ENCODE results near the gene CARD14.
A peak's percentile ranks its signal among the peaks of the same experiment; 100 is the strongest.
"Not testable (repeated sequence)": the region's sequence is repeated elsewhere in the genome, so short reads cannot be mapped to it uniquely, and the experiment has no call there.

The CARD14 gene

DNA sequence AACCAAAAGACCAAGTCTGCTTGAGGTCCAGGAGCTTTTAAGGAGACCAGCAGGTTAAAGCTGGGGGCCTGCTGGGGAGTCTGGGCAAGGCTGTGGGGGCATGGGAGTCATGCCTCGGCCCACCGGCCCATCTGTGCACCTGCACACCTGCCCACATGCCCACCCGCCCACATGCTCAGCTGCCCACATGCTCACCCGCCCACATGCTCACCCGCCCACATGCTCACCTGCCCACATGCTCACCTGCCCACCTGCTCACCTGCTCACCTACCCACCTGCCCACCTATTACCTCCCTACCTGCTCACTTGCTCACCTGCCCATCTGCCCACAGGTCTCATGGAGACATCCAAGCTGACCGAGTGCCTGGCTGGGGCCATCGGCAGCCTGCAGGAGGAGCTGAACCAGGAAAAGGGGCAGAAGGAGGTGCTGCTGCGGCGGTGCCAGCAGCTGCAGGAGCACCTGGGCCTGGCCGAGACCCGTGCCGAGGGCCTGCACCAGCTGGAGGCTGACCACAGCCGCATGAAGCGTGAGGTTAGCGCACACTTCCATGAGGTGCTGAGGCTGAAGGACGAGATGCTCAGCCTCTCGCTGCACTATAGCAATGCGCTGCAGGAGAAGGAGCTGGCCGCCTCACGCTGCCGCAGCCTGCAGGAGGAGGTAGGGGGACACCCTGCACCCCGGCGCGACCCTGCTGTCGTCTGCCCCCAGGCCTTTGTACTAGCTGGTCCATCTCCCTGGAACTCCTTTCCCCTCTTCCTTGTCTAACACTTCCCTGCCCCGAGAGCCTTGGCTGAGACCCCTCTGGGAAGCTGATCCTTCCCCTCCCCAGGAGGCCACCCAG is 14.0 kb downstream of the CARD14 start:
- DNase-seq (ENCODE audit: low read depth in 3 of 3), result no peak

DNA sequence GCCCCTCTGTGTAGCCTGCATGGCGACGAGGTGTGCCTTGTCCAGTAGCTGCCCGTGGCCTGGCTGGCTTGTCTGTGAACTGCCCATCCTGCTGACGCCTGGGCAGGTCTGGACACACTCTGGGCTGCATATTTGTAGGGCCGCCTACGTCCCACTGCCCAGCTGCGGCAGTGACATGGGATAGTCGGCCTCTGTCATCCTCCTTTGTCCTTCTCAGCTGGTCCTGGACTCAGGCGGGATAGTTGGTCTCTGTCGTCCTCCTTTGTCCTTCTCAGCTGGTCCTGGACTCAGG is 14.5 kb downstream of the CARD14 start:
- DNase-seq (ENCODE audit: low read depth in 3 of 3), result no peak

DNA sequence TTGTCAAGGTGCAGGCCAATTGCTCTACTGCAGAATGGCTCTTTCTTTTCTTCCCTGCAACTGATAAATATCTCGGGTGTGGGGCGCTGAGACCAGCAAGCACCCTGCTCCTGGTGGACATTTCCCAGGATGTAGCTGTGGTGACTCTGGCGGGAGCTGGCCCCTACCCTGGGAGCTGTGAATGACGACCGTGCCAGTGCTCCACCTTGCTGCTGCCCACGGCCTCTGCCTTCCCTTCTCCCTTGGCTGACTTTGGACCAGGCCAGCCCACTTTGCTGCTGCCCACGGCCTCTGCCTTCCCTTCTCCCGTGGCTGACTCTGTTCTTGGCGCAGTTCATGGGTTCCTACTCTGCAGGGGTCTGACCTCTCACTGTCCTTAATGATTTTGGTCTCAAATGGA is 16.1 kb downstream of the CARD14 start:
- no peak for DNase-seq (ENCODE audit: low read depth in 3 of 3)

DNA sequence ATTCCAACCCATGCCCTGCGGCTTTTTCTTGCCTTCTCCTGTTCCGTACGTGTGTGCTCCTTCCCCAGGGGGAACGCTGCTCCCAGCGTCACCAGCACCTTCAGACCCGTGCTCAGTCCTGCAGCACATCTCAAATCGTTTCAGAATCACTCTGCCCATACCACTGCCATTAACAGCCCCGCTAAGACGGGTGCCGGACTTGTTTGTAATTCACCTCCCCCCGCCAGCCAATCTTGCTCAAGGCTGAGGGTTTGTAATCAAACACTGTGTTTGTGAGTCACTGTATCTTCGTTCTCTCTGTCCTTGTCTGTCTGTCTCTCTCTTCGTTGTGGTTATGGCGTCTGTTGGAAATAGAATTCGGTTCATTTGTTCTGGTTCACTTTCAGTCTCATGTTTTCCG is 17.3 kb downstream of the CARD14 start:
- DNase-seq (ENCODE audit: low read depth in 3 of 3), result no peak

DNA sequence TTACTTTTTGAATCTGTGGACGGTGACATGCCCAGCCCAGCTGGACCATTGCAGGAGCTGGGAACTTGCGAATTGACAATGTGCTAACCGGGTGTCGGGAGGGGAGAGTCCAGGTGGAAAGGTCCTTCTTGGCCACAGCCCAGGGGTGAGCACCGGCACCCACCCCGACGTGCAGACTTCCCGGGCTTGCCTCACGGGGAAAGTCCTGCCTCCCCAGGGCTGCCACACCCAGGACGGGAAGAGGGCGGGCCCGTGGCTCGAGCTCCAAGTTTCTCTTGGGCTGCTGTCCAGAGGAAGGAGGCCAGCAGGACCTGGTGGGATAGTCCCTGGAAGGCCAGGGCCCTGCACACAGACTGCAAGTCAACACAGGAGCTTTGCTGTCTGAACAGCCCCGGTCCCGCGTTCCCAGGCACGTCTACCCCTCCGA is 17.7 kb downstream of the CARD14 start:
- DNase-seq (ENCODE audit: low read depth in 3 of 3), result no peak

DNA sequence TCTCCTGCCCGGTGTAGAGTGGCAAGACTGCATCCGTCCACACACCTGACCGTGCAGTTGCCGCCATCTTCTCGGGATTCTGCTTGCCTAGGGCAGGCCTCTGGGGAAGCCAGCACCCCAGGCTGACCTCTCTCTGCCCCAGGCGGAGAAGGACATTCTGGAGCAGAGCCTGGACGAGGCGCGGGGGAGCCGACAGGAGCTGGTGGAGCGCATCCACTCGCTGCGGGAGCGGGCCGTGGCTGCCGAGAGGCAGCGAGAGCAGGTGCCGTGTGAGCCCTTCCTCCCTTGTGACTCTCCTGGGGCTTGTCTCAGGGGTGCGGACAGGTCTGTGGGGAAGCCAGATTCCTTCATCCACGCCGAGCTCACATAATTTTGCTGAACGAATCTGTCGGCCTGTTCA is 19.8 kb downstream of the CARD14 start:
- DNase-seq (ENCODE audit: low read depth in 3 of 3), result no peak

DNA sequence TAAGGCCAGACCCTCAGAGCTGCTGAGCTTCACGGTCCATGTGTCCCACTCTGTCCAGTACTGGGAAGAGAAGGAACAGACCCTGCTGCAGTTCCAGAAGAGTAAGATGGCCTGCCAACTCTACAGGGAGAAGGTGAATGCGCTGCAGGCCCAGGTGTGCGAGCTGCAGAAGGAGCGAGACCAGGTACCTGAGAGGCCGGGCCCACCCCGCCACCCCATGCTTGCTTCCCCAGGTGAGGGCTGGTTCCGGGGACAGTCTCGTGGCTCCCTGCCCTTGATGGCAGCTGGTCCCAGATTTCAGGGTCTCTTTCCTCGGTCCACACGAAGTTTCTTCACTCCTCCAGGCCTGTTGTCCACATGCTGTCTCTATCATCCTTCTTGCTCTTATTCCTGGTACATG is 20.9 kb downstream of the CARD14 start:
- DNase-seq (ENCODE audit: low read depth in 3 of 3), result no peak

DNA sequence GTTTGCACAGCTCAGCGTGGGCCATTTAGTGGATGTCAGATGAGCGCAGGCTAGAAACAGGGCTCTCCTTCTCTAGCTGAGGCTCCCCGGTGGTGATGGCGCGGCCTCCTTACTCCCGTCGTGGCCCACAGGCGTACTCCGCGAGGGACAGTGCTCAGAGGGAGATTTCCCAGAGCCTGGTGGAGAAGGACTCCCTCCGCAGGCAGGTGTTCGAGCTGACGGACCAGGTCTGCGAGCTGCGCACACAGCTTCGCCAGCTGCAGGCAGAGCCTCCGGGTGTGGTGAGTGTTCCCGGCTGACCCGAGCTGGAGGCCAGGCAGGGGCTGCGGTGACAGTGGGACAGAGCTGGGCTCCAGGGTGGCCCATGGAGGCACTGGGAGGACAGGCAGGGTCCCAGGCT is 21.4 kb downstream of the CARD14 start:
- DNase-seq (ENCODE audit: low read depth in 3 of 3), result no peak

DNA sequence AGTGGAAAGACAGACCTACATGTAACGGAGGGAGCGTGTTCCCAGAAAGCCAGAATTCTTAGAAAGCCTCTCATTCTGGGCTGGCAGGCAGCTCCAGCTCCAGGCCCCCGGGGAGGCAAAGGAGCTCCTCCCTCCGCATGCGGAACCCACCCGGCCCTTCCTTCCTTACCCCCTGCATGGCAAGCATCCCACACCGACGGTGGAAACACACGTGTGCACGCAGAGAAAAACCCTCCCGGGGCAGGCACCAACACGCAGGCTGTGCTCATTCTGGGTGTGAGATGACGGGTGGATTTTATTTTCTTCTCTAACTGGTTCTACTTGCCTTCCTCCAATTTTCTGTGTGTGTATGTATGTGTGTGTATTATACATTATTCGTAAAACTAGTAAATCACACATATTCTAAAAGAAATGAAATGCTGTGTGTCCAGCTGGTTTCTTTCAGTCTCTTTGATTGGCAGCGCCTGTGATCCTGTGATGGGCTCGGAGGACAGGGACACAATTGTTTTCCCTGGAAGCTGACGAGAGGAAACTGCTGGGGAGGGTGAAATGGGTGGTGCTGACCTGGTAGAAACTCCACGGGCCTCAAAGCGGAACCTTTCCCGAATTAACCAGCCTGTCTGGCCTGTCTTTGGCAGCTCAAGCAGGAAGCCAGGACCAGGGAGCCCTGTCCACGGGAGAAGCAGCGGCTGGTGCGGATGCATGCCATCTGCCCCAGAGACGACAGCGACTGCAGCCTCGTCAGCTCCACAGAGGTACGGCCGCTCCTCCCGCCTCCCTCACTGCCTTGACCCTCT is 22.2 kb downstream of the CARD14 start:
- no peak for DNase-seq (ENCODE audit: low read depth in 3 of 3)

DNA sequence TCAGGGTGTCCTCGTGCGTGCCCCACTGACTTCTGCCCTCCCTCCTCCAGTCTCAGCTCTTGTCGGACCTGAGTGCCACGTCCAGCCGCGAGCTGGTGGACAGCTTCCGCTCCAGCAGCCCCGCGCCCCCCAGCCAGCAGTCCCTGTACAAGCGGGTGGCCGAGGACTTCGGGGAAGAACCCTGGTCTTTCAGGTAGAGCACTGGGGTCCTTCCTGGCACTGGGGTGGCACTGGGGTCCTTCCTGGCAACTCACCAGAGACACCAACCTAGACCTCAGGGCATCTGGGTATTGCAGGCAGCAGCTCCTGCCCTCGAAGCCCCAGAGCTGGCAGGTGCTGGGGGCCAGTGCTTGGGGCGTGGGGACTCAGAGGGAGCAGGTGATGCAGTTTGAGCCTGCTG is 25.3 kb downstream of the CARD14 start:
- no peak for DNase-seq (ENCODE audit: low read depth in 3 of 3)

DNA sequence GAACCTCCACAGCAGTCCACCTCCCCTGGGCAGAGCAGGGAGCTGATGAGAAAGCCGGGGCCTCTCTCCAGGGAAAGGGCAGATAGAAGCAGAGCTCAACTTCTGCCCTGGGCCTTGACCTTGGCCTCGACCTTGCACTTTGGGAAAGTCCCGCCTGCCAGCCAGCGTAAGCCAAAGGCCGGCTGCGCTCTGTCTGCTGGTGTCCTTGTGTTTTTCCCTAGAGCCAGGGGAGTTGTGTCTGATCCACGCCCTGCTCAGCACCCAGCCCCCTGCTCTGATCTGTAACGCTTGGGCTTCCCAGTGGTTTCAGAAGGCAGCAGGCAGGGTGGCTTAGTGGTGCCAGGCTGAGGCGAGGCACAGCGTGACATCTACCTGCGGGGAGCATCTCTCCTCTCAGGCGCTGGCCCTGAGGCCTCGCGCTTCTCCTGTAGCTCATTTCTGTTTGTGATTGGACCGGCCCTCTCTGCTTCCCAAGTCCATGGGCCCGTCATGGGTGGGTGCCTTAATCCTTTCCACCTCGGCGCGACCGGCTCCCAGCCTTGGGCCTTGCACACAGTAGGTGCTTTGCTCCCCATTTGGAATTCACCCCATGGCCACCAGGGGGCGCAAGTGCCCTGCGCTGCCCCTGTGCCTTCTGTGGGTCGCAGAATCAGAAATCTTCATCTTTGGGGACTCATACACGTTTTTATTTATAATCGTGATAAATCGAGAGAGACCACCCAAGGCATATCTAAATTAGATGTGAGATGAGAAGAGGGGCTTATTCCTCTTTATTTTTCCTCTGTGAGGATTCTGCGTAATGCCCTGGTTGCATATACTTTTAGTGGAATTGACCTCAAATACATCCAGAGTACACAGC is 26.1 kb downstream of the CARD14 start:
- DNase-seq (ENCODE audit: low read depth in 3 of 3), result peak; percentile 18 to 35 (median 31)

DNA sequence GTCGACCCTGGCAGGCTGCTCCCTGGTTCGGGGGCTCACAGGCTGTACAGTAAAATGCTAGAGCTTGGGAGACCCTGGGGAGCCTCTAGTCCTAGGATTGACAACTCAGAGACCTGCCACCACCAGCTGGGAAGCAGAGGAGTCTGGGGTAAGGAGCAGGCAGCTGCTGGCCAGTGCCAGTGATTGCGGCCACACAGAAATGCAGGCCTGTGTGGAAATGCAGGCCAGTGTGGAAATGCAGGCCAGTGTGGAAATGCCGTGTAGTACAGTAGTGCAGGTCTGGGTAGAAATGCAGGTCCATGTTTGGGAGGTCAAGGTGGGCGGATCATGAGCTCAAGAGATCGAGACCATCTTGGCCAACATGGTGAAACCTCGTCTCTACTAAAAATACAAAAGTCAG is 26.8 kb downstream of the CARD14 start:
- no peak for DNase-seq (ENCODE audit: low read depth in 3 of 3)

DNA sequence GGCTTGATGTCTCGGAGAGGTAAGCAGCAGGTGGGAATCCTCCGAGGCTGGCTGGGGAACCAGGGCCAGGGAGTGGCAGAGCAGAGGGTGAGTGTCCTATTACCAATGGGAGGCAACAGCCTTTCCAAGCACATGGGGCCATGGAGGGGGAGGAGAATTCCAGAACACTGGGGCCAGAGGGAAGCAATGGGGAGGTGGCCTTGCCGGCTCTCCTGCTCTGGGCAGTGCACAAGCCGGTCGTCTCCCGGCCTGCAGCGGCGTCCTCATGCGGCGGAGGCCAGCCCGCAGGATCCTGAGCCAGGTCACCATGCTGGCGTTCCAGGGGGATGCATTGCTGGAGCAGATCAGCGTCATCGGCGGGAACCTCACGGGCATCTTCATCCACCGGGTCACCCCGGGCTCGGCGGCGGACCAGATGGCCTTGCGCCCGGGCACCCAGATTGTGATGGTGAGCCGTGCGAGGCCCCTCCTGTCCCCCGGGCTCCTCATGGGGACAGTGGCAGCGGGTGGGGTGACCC is 28.4 kb downstream of the CARD14 start:
- no peak for DNase-seq (ENCODE audit: low read depth in 3 of 3)

DNA sequence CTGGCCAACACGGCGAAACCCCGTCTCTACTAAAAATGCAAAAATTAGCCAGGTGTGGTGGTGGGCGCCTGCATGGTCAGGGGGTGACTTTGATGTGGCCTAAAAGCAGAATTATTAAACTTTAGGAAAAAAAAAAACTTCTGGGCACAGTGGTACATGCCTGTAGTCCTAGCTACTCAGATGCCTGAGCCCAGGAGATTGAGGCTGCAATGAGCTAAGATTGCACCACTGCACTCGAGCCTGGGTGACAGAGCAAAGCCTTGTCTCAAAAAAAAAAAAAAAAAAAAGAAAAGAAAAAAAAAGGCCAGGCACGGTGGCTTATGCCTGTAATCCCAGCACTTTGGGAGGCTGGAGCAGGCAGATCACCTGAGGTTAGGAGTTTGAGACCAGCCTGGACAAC is 29.5 kb downstream of the CARD14 start:
- DNase-seq (ENCODE audit: low read depth in 3 of 3), result not testable (repeated sequence)

DNA sequence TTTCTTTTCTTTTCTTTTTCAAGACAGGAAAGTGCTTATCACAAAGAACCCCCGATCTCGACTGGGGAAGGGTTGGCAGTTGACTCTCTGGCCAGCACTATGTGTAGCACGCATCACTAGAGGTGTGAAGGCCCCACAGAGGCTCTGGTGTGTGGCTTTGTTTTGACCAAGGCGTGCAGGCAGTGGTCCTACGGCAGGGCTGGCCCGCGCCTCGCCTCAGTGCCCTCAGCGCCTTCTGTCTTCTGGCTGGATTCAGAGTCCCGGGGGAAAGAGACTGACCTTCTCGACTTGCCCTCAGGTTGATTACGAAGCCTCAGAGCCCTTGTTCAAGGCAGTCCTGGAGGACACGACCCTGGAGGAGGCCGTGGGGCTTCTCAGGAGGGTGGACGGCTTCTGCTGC is 31.6 kb downstream of the CARD14 start:
- no peak for DNase-seq (ENCODE audit: low read depth in 3 of 3)

DNA sequence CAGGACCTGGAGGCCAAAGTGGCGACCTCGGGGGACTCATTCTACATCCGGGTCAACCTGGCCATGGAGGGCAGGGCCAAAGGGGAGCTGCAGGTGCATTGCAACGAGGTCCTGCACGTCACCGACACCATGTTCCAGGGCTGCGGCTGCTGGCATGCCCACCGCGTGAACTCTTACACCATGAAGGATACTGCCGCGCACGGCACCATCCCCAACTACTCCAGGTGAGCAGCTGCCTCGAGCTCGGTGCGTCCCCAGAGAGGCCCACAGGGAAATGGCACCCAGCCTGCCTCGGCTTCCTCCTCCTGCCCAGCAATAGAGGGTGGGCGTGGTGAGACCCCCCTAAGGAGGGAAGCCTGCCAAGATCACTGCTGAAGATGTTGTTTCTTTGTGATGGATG is 32.4 kb downstream of the CARD14 start:
- no peak for DNase-seq (ENCODE audit: low read depth in 3 of 3)

DNA sequence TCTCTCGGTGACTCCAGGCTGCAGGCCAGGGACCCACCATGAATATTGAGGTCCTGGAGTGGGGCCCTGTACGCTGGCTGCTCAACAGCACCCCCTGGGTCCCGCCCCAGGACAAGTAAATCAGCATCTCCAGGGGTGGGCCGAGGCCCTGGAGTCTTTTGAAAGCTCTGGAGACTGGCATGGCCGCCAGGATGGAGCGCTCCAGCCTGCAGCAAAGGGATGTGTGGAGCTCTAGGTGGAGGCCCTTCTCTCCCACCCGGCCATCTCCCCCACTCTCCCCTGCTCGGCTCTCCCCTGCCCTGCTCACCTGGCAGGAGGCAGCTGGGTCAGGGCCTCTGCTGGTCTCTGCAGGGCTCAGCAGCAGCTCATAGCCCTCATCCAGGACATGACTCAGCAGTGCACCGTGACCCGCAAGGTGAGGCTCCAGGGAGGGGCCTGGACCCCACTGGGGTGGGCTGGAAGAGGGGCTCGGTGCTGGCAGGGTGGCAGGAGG is 33.7 kb downstream of the CARD14 start:
- no peak for DNase-seq (ENCODE audit: low read depth in 3 of 3)

DNA sequence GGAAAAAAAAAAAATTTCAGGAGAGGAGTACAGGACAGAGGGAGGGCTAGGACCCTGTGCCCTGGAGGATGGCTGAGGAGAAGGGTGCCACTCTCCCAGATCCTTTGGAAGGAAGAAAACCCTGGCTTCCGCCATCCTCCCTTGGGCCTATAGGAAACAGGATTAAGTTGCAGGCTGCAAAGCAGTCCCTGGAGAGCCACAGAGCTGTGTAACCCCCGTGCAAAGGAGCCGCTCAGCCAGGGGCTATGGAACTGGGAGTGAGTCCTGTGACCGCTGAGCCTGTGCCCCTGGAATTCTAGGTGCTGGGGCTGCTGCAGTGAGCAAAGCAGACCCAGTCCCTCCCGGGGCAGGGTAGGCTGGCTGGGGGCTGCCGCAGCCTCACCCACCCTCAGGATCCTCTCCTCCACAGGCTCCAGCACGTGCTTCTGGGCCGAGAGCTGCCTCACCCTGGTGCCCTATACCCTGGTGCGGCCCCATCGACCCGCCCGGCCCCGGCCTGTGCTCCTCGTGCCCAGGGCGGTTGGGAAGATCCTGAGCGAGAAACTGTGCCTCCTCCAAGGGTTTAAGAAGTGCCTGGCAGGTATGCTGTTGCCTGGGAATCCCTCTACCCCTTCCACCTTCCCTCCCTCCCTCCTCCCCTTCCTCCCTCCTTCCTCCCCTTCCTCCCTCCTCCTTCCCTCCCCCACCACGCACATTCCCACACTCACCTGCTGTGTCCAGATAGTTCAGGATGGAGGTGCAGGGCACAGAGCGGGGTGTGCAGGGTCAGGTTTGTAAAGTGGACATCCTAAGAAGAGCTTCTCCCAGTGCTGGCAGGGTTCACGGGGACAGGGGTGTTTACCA is 35.0 kb downstream of the CARD14 start:
- DNase-seq (ENCODE audit: low read depth in 3 of 3), result no peak

DNA sequence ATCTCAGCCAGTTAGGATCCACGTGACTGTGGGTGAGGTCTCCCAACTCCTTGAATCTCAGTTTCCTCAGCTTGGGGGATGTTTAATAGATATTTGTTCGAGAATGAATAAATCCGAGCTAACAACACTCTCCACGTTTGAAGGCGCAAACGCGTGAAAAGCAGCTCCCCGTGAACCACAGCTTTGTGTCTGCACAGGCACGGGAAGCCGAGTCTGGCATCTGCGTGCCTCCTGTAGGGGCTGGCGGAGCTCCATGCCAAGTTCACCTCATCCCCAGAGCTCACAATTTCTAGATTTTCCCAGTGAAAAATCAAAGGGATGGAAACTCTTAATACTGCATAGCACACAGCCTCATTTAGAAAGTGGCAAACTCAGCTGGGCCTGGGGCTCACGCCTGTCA is 36.0 kb downstream of the CARD14 start:
- no peak for DNase-seq (ENCODE audit: low read depth in 3 of 3)

DNA sequence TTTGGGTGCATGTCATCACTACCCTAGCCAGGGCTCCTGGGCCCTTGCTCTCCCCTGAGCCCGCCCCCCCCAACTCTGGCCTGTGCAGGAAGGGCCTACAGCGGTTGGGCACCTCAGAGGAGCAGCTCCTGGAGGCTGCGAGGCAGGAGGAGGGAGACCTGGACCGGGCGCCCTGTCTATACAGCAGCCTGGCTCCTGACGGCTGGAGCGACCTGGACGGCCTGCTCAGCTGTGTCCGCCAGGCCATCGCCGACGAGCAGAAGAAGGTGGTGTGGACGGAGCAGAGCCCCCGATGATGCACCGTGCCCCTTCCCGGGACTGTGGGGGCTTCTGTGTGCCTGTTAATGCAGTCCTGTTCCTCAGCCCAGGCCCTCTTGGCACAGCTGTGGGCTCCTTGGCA is 38.2 kb downstream of the CARD14 start:
- no peak for DNase-seq (ENCODE audit: low read depth in 3 of 3)

DNA sequence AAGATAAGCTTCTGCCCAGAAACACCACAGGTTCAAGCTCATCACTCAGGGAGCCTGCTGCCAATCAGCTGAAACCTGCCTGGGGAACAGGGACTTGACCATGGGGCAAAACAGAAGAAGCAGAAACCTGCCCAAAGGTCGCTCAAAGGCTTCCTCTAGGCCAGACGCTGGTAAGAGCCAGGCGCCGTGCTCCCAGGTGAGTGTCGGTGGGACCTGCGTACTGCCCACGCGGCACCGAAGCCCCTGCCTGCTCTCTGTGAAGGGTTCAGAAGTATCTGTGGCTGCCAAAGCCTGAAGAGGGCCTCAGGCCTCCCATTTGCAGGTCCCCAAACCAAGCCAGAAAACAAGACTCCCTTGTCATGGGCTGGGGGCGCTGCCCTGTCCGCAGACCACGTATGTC is 39.9 kb downstream of the CARD14 start:
- DNase-seq (ENCODE audit: low read depth in 3 of 3), result no peak

Data from stimulated activated CD4-positive, alpha-beta T cell treated with anti-CD3 and anti-CD28 coated beads, TNF-alpha, amount 100 ng/mL, for 4 hours (primary cell).